Activated B cell treated with CpG ODN at 0.5 μM for 24 hours (primary cell): Measurements from ENCODE around the gene NNMT. TPM values are rescaled to one million over a fixed set of nuclear protein-coding genes. Genes with fewer than 3 reads are reported as not detected.

Experiments
- ATAC-seq: fragments of 200-7000 bp; cut with Tn5 transposase; one replicate; pipeline ENCODE4 v1.10.0; 2021; ENCODE audit warnings: low read depth, mild to moderate bottlenecking, moderate library complexity
- CTCF ChIA-PET: fragments of 350-600 bp; sonication (Branson Sonifier 250); formaldehyde crosslinking; loops from one replicate; lab custom pipeline; 2021; ENCODE audit warnings: antibody characterized with exemption; lab: Charles Lee
- POLR2A ChIA-PET: fragments of 350-600 bp; sonication (Branson Sonifier 250); formaldehyde crosslinking; loops from one replicate; lab custom pipeline; 2021; ENCODE audit warnings: antibody characterized with exemption; lab: Charles Lee
- DNase-seq: peaks from one replicate; pipeline ENCODE4 v3.0.0; 2022
- H3K27ac Mint-ChIP-seq: one replicate; pipeline ENCODE4 v1.8.0; 2020; ENCODE audit warnings: mixed read lengths
- H3K27me3 Mint-ChIP-seq: one replicate; pipeline ENCODE4 v1.8.0; 2021; ENCODE audit warnings: mixed read lengths
- H3K36me3 Mint-ChIP-seq: one replicate; pipeline ENCODE4 v1.8.0; 2021; ENCODE audit warnings: low read depth, mixed read lengths
- H3K4me1 Mint-ChIP-seq: one replicate; pipeline ENCODE4 v1.8.0; 2021; ENCODE audit warnings: mixed read lengths
- H3K4me3 Mint-ChIP-seq: one replicate; pipeline ENCODE4 v1.8.0; 2020; ENCODE audit warnings: mild to moderate bottlenecking, mixed read lengths
- H3K9me3 Mint-ChIP-seq: one replicate; pipeline ENCODE4 v1.8.0; 2020; ENCODE audit warnings: mixed read lengths
- intact Hi-C: fragments of 100-400 bp; cut with micrococcal nuclease; formaldehyde crosslinking; loops from one replicate; pipeline ENCODE4 v1.15.1; 2024
- total RNA-seq: library from RNA; stranded (reverse); gene quantifications from 2 replicates; pipeline ENCODE4 v1.2.3, GENCODE V29; 2022
- TF ChIP-seq, protein P1 (sequence below): fragments of 200-600 bp; IDR thresholded peaks from one replicate; pipeline ENCODE4 v1.8.0; 2022; ENCODE audit warnings: antibody characterized with exemption, mild to moderate bottlenecking

The NNMT gene
- total RNA-seq, 1 donor from 2014 or later: not detected

DNA sequence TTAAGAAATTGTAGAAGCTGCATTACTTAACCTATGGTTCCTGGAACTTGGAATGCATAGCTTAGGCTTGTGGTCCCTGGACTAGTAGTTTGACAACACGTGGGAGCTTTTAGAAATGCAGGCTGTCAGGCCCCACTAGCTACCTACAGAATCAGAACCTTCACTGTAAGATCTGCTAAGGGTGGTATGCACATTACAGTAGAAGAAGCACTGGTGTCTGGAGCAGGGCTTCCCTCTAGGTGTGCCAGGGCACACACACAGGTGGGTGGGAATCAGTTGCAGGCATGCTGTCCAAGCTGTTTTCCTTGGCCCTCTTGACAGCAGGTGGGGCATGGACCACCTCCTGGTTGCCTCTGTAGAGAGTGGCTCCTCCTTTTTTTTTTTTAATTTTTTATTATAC lies 8.8 kb downstream of the NNMT start:
- TF ChIP-seq, protein P1, sequence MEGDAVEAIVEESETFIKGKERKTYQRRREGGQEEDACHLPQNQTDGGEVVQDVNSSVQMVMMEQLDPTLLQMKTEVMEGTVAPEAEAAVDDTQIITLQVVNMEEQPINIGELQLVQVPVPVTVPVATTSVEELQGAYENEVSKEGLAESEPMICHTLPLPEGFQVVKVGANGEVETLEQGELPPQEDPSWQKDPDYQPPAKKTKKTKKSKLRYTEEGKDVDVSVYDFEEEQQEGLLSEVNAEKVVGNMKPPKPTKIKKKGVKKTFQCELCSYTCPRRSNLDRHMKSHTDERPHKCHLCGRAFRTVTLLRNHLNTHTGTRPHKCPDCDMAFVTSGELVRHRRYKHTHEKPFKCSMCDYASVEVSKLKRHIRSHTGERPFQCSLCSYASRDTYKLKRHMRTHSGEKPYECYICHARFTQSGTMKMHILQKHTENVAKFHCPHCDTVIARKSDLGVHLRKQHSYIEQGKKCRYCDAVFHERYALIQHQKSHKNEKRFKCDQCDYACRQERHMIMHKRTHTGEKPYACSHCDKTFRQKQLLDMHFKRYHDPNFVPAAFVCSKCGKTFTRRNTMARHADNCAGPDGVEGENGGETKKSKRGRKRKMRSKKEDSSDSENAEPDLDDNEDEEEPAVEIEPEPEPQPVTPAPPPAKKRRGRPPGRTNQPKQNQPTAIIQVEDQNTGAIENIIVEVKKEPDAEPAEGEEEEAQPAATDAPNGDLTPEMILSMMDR: no peak
- ATAC-seq: no peak
- CTCF ChIA-PET: no interaction called here

DNA sequence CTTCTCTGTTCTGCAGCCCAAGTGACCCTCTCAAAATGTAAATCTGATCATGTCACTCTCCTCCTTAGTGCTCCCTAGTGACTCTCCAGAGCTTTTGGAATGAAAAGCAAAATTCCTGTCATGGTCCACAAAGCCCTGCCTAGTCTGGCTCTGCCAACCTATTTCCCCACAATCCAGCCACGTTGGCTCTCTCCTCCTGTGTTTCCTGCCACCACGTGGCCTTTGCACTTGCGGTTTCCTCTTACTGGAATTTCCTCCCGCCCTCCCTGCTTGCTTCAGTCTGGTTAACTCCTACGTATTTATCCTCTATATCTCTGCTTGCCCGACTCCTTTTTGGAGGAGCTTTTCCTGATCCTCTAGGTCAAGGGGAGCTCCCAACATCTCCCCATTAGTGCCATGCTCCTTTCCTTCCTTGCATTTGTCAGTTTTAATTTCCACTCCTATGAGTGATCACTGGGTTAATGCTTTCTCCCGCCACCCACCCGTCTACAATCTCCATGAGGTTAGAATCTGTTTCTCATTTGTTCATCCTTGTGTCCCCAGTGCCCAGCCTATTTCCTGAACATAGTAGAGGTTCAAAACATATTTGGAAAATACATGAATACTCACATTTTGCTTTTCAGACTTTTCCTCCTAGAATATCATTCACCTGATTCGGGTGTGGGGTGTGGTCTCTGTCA lies 11.5 kb downstream of the NNMT start:
- Mint-ChIP-seq H3K4me1 (no peaks in the 10 kb centered on the region), H3K27me3 (peaks cover 47% of the 10 kb centered on the region), H3K9me3 (no peaks in the 10 kb centered on the region), H3K4me3 (no peak overlapping the region), H3K27ac (no peak overlapping the region), H3K36me3 (no peaks in the 10 kb centered on the region)
- ChIA-PET CTCF (no interaction called here), POLR2A (no interaction called here)
- ATAC-seq: no peak
- TF ChIP-seq, protein P1: no peak
- intact Hi-C loops: no loop called here
- DNase-seq: no peak

More for the DNA sequence above, 8.8 kb downstream of the NNMT start:
- Mint-ChIP-seq H3K27me3 (peaks cover 41% of the 10 kb centered on the region), H3K36me3 (no peaks in the 10 kb centered on the region), H3K4me1 (no peaks in the 10 kb centered on the region), H3K4me3 (no peak overlapping the region), H3K9me3 (peaks cover 6% of the 10 kb centered on the region), H3K27ac (no peak overlapping the region)
- DNase-seq: no peak
- POLR2A ChIA-PET: no interaction called here
- intact Hi-C loops: no loop called here

DNA sequence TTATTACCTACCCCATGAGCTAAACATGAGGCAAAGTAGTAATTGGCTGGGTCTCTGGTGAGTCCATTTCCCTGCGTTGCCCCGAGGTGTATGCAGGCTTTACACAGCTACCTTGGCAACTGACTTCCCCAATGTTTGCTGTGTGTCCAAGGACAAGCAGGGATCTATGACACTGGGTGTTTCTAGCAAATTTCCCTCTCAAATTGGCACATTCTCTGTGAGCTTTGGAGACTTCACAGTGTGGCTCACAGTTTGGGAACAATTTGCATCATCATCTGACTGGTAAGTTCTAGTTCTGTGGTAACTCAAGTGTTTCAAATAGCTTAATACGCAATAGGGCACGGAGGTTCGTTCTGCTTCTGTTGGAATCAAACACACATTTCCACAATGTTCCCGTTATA lies 12.5 kb downstream of the NNMT start:
- H3K27ac Mint-ChIP-seq: no peak overlapping the region
- H3K4me3 Mint-ChIP-seq: no peak overlapping the region
- ChIA-PET POLR2A (no interaction called here), CTCF (no interaction called here)
- no peaks in the 10 kb centered on the region for H3K36me3 Mint-ChIP-seq
- H3K9me3 Mint-ChIP-seq: no peaks in the 10 kb centered on the region
- ATAC-seq (no peak), DNase-seq (no peak)
- TF ChIP-seq, protein P1: no peak
- peaks cover 49% of the 10 kb centered on the region for H3K27me3 Mint-ChIP-seq
- no peaks in the 10 kb centered on the region for H3K4me1 Mint-ChIP-seq
- intact Hi-C loops: no loop called here

DNA sequence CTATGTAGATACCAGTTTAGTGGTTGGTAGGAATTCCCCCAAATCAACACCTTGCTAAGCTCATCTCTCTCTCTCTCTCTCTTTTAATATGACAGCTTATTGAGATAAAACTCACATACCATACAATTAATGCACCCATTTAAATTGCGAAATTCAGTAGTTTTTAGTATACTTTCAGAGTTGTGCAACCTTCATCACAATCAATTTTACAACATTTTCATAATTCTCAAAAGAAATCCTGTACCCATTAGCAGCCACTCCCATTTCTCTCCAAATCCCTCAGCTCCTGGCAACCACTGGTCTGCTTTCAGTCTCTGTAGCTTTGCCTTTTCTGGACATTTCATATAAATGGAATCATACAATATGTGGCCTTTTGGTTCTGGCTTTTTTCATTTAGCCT lies 13.3 kb downstream of the NNMT start:
- Mint-ChIP-seq H3K4me3 (no peak overlapping the region), H3K36me3 (no peaks in the 10 kb centered on the region), H3K4me1 (no peaks in the 10 kb centered on the region), H3K9me3 (no peaks in the 10 kb centered on the region), H3K27me3 (peaks cover 47% of the 10 kb centered on the region), H3K27ac (no peak overlapping the region)
- ChIA-PET POLR2A (no interaction called here), CTCF (no interaction called here)
- DNase-seq (no peak), ATAC-seq (no peak)
- TF ChIP-seq, protein P1: no peak
- intact Hi-C loops: no loop called here

DNA sequence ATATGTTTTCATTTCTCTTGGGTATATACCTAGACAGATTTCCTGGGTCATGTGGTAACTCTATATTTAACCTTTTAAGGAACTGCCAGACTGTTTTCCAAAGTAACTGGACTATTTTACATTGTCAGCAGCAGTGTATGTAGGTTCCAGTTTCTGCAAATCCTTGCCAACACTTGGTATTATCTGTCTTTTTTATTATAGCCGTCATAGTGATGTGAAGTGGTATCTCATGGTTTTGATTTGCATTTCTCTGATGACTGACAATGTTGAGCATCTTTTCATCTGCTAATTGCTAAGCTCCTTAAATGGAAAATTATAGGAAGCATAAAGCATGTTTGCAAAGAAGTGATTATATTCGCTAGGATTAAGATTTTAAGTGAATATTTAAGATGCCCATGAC lies 13.9 kb downstream of the NNMT start:
- H3K27me3 Mint-ChIP-seq: peaks cover 51% of the 10 kb centered on the region
- intact Hi-C loops: no loop called here

More for the DNA sequence above, 13.9 kb downstream of the NNMT start:
- ChIA-PET CTCF (no interaction called here), POLR2A (no interaction called here)
- no peak overlapping the region for H3K4me3 Mint-ChIP-seq
- H3K27ac Mint-ChIP-seq: no peak overlapping the region
- no peaks in the 10 kb centered on the region for H3K4me1 Mint-ChIP-seq
- DNase-seq: no peak
- no peaks in the 10 kb centered on the region for H3K36me3 Mint-ChIP-seq
- no peaks in the 10 kb centered on the region for H3K9me3 Mint-ChIP-seq
- TF ChIP-seq, protein P1: no peak
- ATAC-seq: no peak
